Measurements from ENCODE around the gene ZXDC. TPM values are rescaled to one million over a fixed set of nuclear protein-coding genes. Genes with fewer than 3 reads are reported as not detected.
A peak's percentile ranks its signal among the peaks of the same experiment; 100 is the strongest.

Gene ZXDC
- total RNA-seq, 4 donors from 2014 or later = 25.9 to 47.6 (median 35.3) TPM

DNA sequence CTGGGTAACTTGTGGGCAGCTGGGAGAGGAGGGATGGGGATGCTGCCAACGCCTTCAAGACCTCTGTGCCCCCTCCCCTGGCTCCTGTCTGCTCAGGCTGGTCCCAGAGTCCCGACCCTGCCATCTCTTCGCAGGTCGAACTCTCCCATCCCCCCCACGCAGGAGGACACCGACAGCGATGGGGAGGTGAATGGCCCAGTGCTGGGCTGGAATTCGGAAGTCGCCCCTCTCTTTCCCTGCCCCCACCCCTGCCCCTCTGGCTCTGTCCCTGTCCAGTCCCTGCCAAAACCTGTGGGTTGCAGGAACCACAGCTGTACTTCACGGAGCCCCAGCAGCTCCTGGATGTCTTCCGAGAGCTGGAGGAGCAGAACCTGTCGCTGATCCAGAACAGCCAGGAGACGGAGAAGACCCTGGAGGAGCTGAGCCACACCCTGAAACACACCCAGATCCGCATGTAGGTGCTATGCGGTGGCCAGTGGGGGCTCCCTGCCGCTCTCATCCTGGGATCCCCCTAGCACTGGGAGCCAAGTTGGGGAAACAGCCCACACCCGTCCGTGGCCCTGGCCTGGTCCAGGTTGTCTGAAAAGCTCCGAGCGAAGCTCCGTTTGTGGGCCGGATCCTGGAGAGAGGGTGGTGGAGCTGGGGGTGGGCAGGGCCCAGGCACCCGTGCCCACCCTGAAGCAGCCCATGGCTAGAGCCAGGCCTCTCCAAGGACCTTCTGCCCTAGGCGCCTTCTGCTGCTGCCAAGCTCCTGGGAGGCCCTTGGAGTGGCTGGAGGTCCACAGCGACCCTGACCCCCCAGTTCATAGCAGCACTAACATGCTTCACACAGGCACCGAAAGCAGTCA is 52.3 kb downstream of the ZXDC start:
- Histone ChIP-seq H3K4me1 (no peaks in the 10 kb centered on the region), H3K36me3 (peaks cover 0 to 12% of the 10 kb centered on the region in 2 donors), H3K4me3 (no peak overlapping the region), H3K27ac (no peak overlapping the region), H3K9me3 (peaks cover 0 to 23% (median 3%) of the 10 kb centered on the region in 3 donors), H3K27me3 (peaks cover 13% of the 10 kb centered on the region)
- TF ChIP-seq POLR2A (IDR thresholded peaks at IDR 0.05) = no peak
- 35% methylated on average over 4 of the region's 26 CpGs; no CpG with 5 or more reads in 1 of the 2 donors for WGBS, 2 donors (ENCODE audit: low coverage in 1 of 2)
- ATAC-seq = peak; percentile 8

DNA sequence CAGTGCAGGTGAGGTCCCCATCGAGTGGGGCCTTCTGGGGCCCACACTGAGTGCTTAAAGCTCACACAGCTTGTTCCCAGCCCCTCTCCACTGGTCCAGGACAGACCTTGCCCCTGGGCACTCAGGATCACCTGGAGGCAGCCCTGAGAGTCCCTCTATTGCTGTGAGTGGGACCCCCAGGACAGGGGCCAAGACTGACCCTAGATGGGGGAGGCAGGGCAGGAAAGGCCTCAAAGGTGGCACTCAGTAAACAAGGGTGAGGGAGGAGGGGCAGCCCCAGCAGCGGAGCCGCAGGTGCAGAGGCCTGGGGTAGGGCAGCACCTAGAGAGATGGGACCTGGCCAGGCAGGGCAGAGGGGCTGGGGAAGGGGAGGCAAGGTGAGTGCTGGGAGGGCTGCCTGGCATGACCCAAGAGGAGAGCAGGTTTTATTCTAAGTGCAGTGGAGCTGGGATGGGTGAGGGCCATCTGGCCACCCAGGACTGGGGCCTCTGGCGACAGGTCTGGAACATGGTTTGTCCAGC is 53.1 kb downstream of the ZXDC start:
- no peak for ATAC-seq
- H3K4me3 ChIP-seq = no peak overlapping the region
- no peak overlapping the region for H3K27ac ChIP-seq
- WGBS, 2 donors (ENCODE audit: low coverage in 1 of 2) = no CpG with 5 or more reads among the region's 4 CpGs
- H3K36me3 ChIP-seq = peaks cover 0 to 12% of the 10 kb centered on the region in 2 donors
- peaks cover 21% of the 10 kb centered on the region for H3K27me3 ChIP-seq
- TF ChIP-seq, protein P1, sequence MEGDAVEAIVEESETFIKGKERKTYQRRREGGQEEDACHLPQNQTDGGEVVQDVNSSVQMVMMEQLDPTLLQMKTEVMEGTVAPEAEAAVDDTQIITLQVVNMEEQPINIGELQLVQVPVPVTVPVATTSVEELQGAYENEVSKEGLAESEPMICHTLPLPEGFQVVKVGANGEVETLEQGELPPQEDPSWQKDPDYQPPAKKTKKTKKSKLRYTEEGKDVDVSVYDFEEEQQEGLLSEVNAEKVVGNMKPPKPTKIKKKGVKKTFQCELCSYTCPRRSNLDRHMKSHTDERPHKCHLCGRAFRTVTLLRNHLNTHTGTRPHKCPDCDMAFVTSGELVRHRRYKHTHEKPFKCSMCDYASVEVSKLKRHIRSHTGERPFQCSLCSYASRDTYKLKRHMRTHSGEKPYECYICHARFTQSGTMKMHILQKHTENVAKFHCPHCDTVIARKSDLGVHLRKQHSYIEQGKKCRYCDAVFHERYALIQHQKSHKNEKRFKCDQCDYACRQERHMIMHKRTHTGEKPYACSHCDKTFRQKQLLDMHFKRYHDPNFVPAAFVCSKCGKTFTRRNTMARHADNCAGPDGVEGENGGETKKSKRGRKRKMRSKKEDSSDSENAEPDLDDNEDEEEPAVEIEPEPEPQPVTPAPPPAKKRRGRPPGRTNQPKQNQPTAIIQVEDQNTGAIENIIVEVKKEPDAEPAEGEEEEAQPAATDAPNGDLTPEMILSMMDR (IDR thresholded peaks at IDR 0.05) = no peak
- TF ChIP-seq EP300 (IDR thresholded peaks at IDR 0.05) = no peak
- no peak for TF ChIP-seq POLR2A (IDR thresholded peaks at IDR 0.05)
- TF ChIP-seq POLR2AphosphoS5 (IDR thresholded peaks at IDR 0.05) = no peak
- H3K9me3 ChIP-seq = peaks cover 0 to 20% (median 3%) of the 10 kb centered on the region in 3 donors
- no peaks in the 10 kb centered on the region for H3K4me1 ChIP-seq

DNA sequence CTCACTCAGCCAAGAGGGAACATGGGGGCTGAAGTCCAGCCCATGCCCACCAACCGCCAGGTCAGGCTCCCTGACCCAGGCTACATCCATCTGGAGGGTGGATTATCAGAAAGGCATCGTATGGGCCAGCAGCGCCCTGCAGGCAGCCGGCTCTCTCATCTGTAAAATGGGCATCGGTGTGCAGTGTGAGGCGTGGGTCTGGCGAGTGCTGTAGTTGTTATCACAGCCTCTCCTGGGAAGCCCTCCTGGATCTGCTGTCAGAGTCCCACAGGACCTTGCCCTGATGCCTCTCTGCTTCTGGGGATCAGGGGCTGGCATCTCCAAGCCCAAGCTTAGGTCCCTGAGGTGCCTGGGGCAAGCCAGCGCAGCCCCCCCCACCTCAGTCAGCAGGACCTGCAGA is 53.6 kb downstream of the ZXDC start:
- Histone ChIP-seq H3K27me3 (peaks cover 26% of the 10 kb centered on the region), H3K4me3 (no peak overlapping the region), H3K9me3 (peaks cover 0 to 20% (median 3%) of the 10 kb centered on the region in 3 donors), H3K4me1 (no peaks in the 10 kb centered on the region), H3K27ac (no peak overlapping the region), H3K36me3 (peaks cover 0 to 12% of the 10 kb centered on the region in 2 donors)
- no CpG with 5 or more reads among the region's 8 CpGs for WGBS, 2 donors (ENCODE audit: low coverage in 1 of 2)
- no peak for TF ChIP-seq POLR2AphosphoS5 (IDR thresholded peaks at IDR 0.05)
- no peak for TF ChIP-seq EP300 (IDR thresholded peaks at IDR 0.05)
- TF ChIP-seq POLR2A (IDR thresholded peaks at IDR 0.05) = no peak
- TF ChIP-seq, protein P1 (IDR thresholded peaks at IDR 0.05) = no peak
- no peak for ATAC-seq

DNA sequence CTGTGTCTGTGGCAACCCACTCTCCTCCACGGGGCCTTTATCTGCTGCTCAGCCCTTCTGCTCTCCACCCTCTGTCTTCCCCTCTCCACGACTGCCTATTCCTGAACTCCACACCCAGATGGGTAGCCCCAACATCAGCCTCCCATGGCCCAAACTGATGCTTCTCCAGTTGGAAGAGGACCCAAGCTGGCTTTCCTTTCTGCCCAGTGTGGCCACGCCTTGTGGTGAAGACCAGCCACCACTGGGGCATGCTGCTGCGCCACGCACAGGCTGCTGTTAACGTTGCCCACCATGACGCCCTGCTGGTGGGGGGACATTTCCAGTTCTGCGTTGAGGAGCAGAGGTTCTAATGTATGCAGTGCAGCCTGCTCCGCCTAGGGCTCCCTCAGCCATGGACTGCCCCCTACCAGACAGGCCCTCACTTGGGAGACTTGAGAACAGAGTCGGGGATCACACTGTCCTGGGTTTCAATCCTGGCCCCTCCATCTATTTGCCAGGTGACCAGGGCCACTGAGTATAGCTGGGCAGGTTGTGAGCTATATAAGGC is 54.0 kb downstream of the ZXDC start:
- H3K4me3 ChIP-seq = no peak overlapping the region
- peaks cover 31% of the 10 kb centered on the region for H3K27me3 ChIP-seq
- 62% methylated on average over 5 of the region's 10 CpGs; no CpG with 5 or more reads in 1 of the 2 donors for WGBS, 2 donors (ENCODE audit: low coverage in 1 of 2)
- TF ChIP-seq, protein P1 (IDR thresholded peaks at IDR 0.05) = no peak
- TF ChIP-seq POLR2A (IDR thresholded peaks at IDR 0.05) = no peak
- no peak for ATAC-seq
- H3K4me1 ChIP-seq = no peaks in the 10 kb centered on the region
- H3K36me3 ChIP-seq = peaks cover 0 to 12% of the 10 kb centered on the region in 2 donors
- H3K9me3 ChIP-seq = peaks cover 0 to 19% (median 3%) of the 10 kb centered on the region in 3 donors
- H3K27ac ChIP-seq = no peak overlapping the region

DNA sequence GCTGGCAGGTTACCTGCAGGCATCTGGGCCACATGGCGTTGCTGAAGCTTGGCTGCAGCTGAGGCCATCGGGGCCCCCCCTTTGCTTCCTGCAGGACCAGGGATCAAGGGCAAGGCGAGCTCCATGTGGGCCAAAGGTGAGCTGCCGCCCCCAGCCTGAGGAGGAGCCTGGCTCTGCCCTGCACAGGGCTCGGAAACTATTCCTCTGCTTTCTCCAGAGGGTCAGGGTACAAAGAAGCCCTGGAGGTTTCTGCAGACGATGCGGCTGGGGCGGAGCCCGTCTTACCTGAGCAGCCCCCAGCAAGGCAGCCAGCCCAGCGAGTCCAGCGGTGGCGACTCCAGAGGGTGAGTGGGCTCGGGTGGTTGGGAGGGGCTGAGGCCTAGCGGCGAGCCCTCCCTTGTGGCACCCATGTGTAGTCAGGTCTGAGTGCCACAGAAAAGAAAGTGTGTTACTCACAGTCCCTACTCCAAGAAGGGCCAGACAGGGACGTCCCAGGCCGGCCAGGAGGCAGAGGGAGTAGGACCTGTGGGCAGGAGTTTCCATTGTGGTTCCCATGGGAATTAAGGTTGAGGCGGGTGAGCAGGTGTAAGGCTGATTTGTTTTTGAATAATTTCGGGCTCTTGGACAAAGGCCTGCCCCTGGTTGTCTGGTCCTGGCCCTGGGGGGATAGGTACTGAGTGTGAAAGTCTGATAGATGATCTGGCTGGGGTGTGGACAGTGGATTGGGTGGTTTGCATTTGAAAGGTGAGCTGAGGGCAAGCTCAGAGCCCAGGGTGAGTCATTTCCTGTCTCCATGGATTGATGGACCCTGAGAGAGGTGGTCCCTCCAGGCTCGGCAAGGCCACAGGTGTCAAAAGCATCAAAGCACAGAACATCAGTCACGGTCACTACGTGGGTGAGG is 55.6 kb downstream of the ZXDC start:
- Histone ChIP-seq H3K4me3 (no peak overlapping the region), H3K9me3 (peaks cover 0 to 4% (median 0%) of the 10 kb centered on the region in 3 donors), H3K36me3 (peaks cover 0 to 12% of the 10 kb centered on the region in 2 donors), H3K4me1 (peaks cover 0 to 5% (median 0%) of the 10 kb centered on the region in 3 donors), H3K27me3 (peaks cover 46% of the 10 kb centered on the region), H3K27ac (no peak overlapping the region)
- no peak for ATAC-seq
- WGBS, 2 donors (ENCODE audit: low coverage in 1 of 2) = 66 to 76% methylated on average over 5 to 6 of the region's 22 CpGs
- no peak for TF ChIP-seq EP300 (IDR thresholded peaks at IDR 0.05)
- no peak for TF ChIP-seq POLR2AphosphoS5 (IDR thresholded peaks at IDR 0.05)
- TF ChIP-seq POLR2A (IDR thresholded peaks at IDR 0.05) = no peak
- TF ChIP-seq, protein P1 (IDR thresholded peaks at IDR 0.05) = no peak

All from gastroesophageal sphincter (tissue), 4 donors.